PC-9 (cell line): ENCODE results near the gene SLC7A10. TPM values are rescaled to one million over a fixed set of nuclear protein-coding genes. Genes with fewer than 3 reads are reported as not detected.

Experiments used
- BruUV-seq: library from RNA; stranded (reverse); fragments of 400-500 nt; replicated peaks from 2 replicates; lab custom pipeline; 2021; lab: Mats Ljungman, UMichigan
- CTCF ChIA-PET: fragments of 300-600 bp; sonication (Branson Sonifier 250); formaldehyde crosslinking; loops from one replicate; lab custom pipeline; 2022; ENCODE audit warnings: antibody characterized with exemption; lab: Charles Lee
- POLR2A ChIA-PET: fragments of 300-600 bp; sonication (Branson Sonifier 250); formaldehyde crosslinking; loops from one replicate; lab custom pipeline; 2022; ENCODE audit warnings: antibody characterized with exemption; ENCODE audit not compliant: unreplicated experiment; lab: Charles Lee
- DNase-seq, 2 experiments: peaks; one replicate each; pipeline versions ENCODE4 v3.0.0 to v3.0.0-alpha.2; 2015 to 2022; ENCODE audit warnings: mixed read lengths in 1 of 2
- H2AFZ ChIP-seq: fragments of 200-600 bp; sonication (generic); 2 replicates; pipeline ENCODE4 v1.8.1; 2017; ENCODE audit warnings: antibody characterized with exemption
- H3F3A ChIP-seq: fragments of 200-600 bp; sonication (generic); 2 replicates; pipeline ENCODE4 v1.8.1; 2017; ENCODE audit warnings: antibody characterized with exemption, mild to moderate bottlenecking, low read depth; ENCODE audit not compliant: insufficient read depth
- H3K27ac ChIP-seq: fragments of 200-600 bp; sonication (generic); 2 replicates; pipeline ENCODE4 v1.6.1; 2016; ENCODE audit warnings: mixed run types
- H3K27me3 ChIP-seq: fragments of 200-600 bp; sonication (generic); 2 replicates; pipeline ENCODE4 v1.6.1; 2016; ENCODE audit warnings: low read depth, mixed run types; ENCODE audit not compliant: insufficient read depth
- H3K36me3 ChIP-seq: fragments of 200-600 bp; sonication (generic); 2 replicates; pipeline ENCODE4 v1.6.1; 2016; ENCODE audit warnings: low read depth, mixed run types
- H3K4me1 ChIP-seq: fragments of 200-600 bp; sonication (generic); replicated peaks from 2 replicates; pipeline ENCODE4 v1.6.1; 2016; ENCODE audit warnings: mixed run types; ENCODE audit not compliant: insufficient read depth
- H3K4me2 ChIP-seq: fragments of 200-600 bp; sonication (generic); 2 replicates; pipeline ENCODE4 v1.6.1; 2017; ENCODE audit warnings: mixed run types
- H3K4me3 ChIP-seq: fragments of 200-600 bp; sonication (generic); 2 replicates; pipeline ENCODE4 v1.6.1; 2016; ENCODE audit warnings: mixed run types
- H3K79me2 ChIP-seq: fragments of 200-600 bp; sonication (generic); 2 replicates; pipeline ENCODE4 v1.6.1; 2017; ENCODE audit warnings: low read depth, mixed run types
- H3K9me2 ChIP-seq: fragments of 200-600 bp; sonication (generic); 2 replicates; pipeline ENCODE4 v1.8.1; 2017; ENCODE audit warnings: mild to moderate bottlenecking; ENCODE audit not compliant: insufficient read depth
- H3K9me3 ChIP-seq: fragments of 200-600 bp; sonication (generic); 2 replicates; pipeline ENCODE4 v1.8.1; 2016; ENCODE audit warnings: low read depth; ENCODE audit not compliant: insufficient read depth
- H4K20me1 ChIP-seq: fragments of 200-600 bp; sonication (generic); 2 replicates; pipeline ENCODE4 v1.8.1; 2017; ENCODE audit not compliant: insufficient read depth
- EZH2 ChIP-seq: fragments of 200-600 bp; sonication (generic); IDR thresholded peaks from 2 replicates; pipeline ENCODE4 v1.8.0; 2017; ENCODE audit warnings: antibody characterized with exemption, low read depth
- intact Hi-C: fragments of 100-400 bp; cut with micrococcal nuclease; formaldehyde crosslinking; loops from one replicate; pipeline ENCODE4 v1.10.0; 2022; ENCODE audit not compliant: unreplicated experiment
- total RNA-seq: library from RNA; stranded (reverse); gene quantifications from 2 replicates; pipeline ENCODE4 v1.2.3, GENCODE V29; 2021
- TF ChIP-seq, protein P1 (sequence below): fragments of 200-600 bp; sonication (generic); conservative IDR thresholded peaks from 2 replicates; pipeline ENCODE4 v1.6.1; 2017; ENCODE audit warnings: mixed run types, antibody characterized with exemption, mild to moderate bottlenecking, moderate library complexity

The SLC7A10 gene
- total RNA-seq, 1 experiment from 2014 or later = not detected

DNA sequence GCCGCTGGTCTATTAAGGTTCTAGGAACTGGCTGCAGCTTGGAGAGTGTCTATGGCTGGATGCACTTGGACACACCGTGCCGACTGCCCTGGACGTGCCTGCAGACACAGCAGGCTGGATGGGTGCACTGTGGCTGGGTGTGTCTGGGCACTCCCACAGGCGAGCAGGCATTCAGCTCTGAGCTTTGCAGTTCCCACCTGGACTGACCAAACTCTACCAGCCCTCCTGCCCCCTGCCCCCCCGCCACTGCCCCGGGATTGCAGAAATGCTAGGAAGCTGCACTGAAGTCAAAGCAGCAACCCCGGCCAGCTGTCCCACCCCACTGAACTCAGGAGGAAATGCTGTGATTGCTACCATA lies 38.5 kb downstream of the SLC7A10 start:
- no peak overlapping the region for H3K4me3 ChIP-seq
- CTCF ChIA-PET = no interaction called here

GRCh38 chr19:33186431-33187182 lies 39.0 kb downstream of the SLC7A10 start:
- H3K27me3 ChIP-seq = 0 out of 2 replicates have a peak, but pooled peaks cover 6% of the 10 kb centered on the region
- H3K79me2 ChIP-seq = no peaks in the 10 kb centered on the region
- DNase-seq = no peak
- no peaks in the 10 kb centered on the region for H4K20me1 ChIP-seq
- H3K4me3 ChIP-seq = no peak overlapping the region
- intact Hi-C loops = no loop called here
- POLR2A ChIA-PET = no interaction called here
- no peak overlapping the region for H3K27ac ChIP-seq
- CTCF ChIA-PET = interaction anchor here (0.6 to 0.8 kb wide), 3 partner anchors 61 to 500 kb away, joined by 4 to 5 read pairs (median 4); no protein-coding TSS in a partner anchor
- BruUV-seq = no TSS peak
- H3K9me2 ChIP-seq = no peaks in the 10 kb centered on the region
- no peak overlapping the region for H2AFZ ChIP-seq
- H3K36me3 ChIP-seq = no peaks in the 10 kb centered on the region
- H3K4me2 ChIP-seq = no peak overlapping the region
- H3F3A ChIP-seq = no peaks in the 10 kb centered on the region
- no peaks in the 10 kb centered on the region for H3K4me1 ChIP-seq
- H3K9me3 ChIP-seq = no peaks in the 10 kb centered on the region
- TF ChIP-seq, protein P1, sequence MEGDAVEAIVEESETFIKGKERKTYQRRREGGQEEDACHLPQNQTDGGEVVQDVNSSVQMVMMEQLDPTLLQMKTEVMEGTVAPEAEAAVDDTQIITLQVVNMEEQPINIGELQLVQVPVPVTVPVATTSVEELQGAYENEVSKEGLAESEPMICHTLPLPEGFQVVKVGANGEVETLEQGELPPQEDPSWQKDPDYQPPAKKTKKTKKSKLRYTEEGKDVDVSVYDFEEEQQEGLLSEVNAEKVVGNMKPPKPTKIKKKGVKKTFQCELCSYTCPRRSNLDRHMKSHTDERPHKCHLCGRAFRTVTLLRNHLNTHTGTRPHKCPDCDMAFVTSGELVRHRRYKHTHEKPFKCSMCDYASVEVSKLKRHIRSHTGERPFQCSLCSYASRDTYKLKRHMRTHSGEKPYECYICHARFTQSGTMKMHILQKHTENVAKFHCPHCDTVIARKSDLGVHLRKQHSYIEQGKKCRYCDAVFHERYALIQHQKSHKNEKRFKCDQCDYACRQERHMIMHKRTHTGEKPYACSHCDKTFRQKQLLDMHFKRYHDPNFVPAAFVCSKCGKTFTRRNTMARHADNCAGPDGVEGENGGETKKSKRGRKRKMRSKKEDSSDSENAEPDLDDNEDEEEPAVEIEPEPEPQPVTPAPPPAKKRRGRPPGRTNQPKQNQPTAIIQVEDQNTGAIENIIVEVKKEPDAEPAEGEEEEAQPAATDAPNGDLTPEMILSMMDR = no peak
- TF ChIP-seq EZH2 = no peak

More for the DNA sequence above, 38.5 kb downstream of the SLC7A10 start:
- Histone ChIP-seq H3F3A (no peaks in the 10 kb centered on the region), H3K36me3 (no peaks in the 10 kb centered on the region), H3K9me3 (no peaks in the 10 kb centered on the region), H3K27me3 (0 out of 2 replicates have a peak, but pooled peaks cover 9% of the 10 kb centered on the region), H3K79me2 (no peaks in the 10 kb centered on the region), H3K4me1 (no peaks in the 10 kb centered on the region), H2AFZ (no peak overlapping the region), H4K20me1 (no peaks in the 10 kb centered on the region), H3K4me2 (no peak overlapping the region), H3K27ac (no peak overlapping the region), H3K9me2 (no peaks in the 10 kb centered on the region)
- no peak for DNase-seq
- TF ChIP-seq, protein P1 = no peak
- no peak for TF ChIP-seq EZH2
- POLR2A ChIA-PET = no interaction called here
- BruUV-seq = no TSS peak
- intact Hi-C loops = no loop called here

- CTCF ChIA-PET = interaction anchor here (0.7 kb wide), 1 partner anchor 122 kb away, joined by 11 read pairs; no protein-coding TSS in a partner anchor
- peak in 1 of 2 experiments; percentile 45 for DNase-seq
- H3K36me3 ChIP-seq = no peaks in the 10 kb centered on the region
Observed at GRCh38 chr19:33177417-33177979, 48.2 kb downstream of the SLC7A10 start.

More at GRCh38 chr19:33177417-33177979, 48.2 kb downstream of the SLC7A10 start:
- no peaks in the 10 kb centered on the region for H3K27me3 ChIP-seq
- TF ChIP-seq EZH2 = no peak
- TF ChIP-seq, protein P1 = no peak; the same call in 1 of the 2 replicates
- H3K9me2 ChIP-seq = no peaks in the 10 kb centered on the region
- no TSS peak for BruUV-seq
- intact Hi-C loops = loop anchor here (2.0 to 10.0 kb wide), 5 partner anchors 123 to 595 kb away; partner anchors contain the start of genes CEBPA, FAAP24, NUDT19 and PDCD5
- no peak overlapping the region for H3K27ac ChIP-seq
- peak overlapping the region; percentile 76 for H2AFZ ChIP-seq
- H3K4me1 ChIP-seq = peaks cover 26% of the 10 kb centered on the region
- no peaks in the 10 kb centered on the region for H4K20me1 ChIP-seq
- H3K4me3 ChIP-seq = peak overlapping the region; percentile 53
- H3F3A ChIP-seq = peaks cover 10% of the 10 kb centered on the region
- H3K4me2 ChIP-seq = peak overlapping the region; percentile 76
- no peaks in the 10 kb centered on the region for H3K9me3 ChIP-seq
- peaks cover 7% of the 10 kb centered on the region; the same call in 1 of the 2 replicates for H3K79me2 ChIP-seq
- POLR2A ChIA-PET = interaction anchor here (0.6 to 0.7 kb wide), 2 partner anchors 130 to 827 kb away, joined by 3 read pairs; no protein-coding TSS in a partner anchor
